RCC 7860 (cell line): ENCODE data around the gene ONECUT2.

Experiments used
- DNase-seq: peaks from one replicate; pipeline ENCODE4 v3.0.0-alpha.2; 2015; ENCODE audit warnings: low spot score
- FAIRE-seq: peaks from 2 replicates; lab custom pipeline; 2012; peaks lifted over from hg19 to GRCh38; lab: Jason Lieb, UNC

Gene ONECUT2

DNA sequence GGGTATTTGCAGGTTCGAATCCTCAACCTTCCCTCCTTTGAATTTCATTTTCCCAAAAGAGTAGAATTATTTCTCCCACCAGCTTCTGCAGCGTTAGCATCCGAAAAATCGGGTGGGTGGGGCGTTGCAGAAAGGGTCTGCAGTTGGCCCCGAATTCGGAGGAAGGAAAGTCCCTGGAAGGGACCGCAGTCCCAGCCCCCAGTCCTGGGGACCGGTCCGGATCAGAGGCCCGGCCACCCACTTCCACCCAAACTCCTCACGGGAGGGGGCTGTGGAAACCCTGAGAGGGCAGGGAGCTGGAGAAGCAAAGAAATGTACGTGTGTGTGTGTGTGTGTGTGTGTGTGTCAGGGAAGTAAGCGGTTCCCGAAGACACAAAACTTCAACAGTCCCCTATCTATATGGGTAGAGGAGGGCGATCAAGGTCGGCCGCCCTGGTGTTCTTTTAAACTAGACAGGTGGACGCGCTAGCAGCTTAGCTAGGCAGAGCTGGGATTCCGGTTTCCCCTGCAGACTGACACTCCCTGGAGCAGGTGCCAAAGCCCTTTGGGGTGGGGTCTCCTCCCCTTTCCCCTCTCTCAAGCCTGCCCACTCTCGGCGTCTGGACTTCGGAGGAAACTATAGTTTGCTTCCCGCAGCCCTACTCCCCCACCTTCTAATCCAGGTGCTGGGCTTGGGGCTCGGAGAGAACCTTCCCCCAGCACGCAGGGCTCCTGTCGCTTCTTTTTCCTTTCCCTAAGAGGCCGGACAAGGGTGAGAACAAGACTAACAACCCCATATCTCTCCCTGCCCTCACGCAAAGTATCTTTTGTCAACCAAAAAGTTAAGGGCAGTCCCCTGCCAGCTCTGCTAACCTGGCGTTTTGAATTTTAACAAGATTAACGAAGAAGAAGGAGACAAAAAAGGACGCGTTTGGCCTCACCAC is 4.8 kb upstream of the ONECUT2 start:
- no peak for FAIRE-seq
- no peak for DNase-seq

DNA sequence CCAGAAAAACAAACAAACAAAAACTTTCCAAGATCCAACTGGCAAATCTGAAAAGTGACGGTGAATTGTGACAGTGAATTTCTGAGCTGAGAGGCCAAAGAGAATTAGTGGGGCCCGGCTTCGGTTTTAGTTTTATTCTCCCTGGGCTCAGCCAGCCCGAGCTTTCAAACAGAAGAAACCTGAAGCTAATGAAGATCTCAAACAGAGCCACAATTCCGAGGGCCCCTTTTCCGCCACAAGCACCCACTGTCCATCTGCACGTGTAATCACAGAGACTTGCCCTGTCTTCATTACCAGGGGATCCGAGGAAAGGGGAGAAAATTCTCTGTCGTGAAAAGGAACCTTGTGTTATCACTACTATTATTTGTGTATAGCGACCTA is 4.2 kb upstream of the ONECUT2 start:
- no peak for FAIRE-seq
- no peak for DNase-seq

DNA sequence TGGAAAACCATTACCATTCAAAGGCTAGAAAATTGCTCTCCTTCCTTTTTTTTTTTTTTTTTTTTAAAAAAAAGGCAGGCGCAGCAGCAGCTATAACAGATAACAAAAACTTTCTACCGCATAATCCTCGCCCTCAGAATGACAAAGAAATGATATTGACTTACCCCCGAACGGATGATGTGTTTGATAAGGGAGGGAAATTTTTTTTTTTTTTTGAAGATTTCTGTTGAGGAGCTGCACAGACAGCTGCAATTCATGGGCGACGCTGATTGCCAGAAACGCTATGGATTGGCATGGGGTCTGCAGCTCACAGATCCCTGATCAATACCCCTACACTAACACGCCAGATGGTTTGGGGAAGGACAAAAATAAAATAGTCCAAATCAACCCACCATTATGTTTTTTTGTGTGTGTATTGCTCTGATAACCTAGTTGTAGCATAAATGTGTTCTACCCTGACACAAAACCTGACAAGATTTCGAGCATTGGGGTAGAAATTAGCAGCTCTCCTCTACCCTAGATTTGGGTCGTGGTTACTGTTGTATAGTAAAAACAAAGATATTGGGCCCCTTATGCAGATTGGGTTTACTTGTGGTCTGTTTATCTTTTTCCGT is 3.6 kb upstream of the ONECUT2 start:
- FAIRE-seq (no peak), DNase-seq (no peak)

DNA sequence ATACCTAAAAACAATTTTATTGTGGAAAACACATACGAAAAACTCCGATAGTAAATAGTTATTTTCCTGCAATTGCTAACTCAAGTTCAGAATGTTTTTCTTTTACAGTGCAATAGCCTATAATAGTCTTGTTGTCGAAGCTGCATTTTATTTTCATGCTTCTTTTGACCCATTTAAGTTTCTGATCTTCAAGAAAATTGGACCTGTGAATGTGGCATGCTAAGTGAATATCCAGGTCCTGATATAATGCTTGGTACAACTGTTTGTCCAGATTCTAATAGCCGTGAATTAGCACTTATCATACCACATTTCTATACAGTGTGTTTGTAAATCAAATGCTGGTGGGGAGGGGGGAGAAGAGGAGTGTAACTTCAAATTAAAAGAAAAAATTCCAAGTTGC is 3.0 kb upstream of the ONECUT2 start:
- FAIRE-seq (no peak), DNase-seq (no peak)

DNA sequence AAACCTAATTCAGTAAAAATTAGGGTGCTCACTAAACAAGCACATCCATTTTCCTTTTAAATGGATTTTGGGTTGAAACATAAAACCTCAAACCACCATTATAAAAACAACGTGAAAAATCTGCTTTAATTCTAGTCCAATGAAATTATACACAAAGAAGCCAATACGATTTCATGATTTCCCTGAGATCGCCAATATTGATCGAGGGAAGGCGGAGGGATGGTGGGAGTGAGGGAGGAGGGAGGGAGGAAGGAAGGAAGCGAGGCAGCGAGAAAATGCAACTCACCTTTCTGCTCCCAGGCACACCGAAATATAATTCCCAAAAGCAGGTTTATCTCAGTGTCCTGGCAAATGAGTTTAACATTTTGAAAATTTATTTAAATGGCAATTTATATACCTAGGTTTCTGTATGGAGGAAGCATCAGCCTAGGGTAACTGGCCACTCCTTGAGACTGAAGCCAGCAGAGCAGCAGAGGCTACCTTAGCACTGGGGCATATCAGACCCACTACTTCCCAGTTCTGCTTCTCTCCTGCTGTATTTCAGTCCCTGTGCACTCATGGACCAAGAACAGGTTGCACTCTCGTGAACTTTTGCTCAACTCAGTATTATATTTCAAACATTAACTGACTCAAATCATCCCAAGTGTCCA is 2.3 kb upstream of the ONECUT2 start:
- DNase-seq (no peak), FAIRE-seq (no peak)

DNA sequence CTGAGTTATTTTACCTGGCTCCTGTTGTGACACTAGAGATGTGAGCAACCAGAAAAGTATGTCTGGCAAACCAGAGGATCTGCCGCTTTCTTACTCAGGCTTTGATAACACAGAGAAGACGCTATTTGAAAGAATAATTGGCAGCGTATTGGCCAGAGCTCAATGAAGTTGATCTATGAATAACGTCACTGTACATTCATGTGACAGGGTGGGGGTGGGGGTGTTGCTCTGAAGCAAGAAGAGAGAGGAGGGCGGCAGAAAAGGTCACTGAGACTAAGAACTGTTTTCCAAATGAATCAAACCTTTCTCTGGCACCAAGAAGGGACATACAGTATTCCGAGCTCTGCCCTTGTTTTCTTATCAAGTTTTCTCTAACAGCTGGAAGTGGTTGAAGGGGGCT is 1.7 kb upstream of the ONECUT2 start:
- no peak for FAIRE-seq

DNA sequence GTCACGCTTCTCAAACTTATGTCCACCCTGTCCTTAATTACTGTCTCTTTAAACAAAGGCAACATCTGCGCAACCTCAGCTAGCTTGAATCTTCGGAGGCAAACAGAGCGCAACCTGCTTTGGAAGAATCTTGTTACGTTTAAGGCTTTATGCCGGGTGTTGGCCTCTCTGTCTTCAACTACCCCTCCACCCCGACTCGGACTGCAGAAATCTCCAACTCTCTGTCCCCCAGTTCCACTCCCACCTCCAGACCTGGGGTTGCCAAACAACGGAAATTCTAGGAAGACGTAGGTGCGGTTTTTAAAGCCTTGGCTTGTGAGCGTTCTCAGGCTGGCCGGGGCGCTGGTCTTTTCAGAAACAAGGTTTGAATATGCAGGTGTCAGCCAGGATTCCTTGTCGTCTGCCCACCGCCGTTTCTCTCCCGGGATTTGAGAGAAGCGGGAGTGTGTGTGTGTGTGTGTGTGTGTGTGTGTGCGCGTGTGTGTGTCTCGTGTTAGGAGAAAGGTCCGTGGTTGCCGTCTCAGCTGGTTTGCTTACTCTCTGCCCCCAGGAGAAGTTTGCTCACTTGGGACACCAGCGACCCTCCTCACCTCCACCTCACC is 1.1 kb upstream of the ONECUT2 start:
- no peak for FAIRE-seq
- DNase-seq: no peak

More for the DNA sequence above, 1.7 kb upstream of the ONECUT2 start:
- DNase-seq: no peak

DNA sequence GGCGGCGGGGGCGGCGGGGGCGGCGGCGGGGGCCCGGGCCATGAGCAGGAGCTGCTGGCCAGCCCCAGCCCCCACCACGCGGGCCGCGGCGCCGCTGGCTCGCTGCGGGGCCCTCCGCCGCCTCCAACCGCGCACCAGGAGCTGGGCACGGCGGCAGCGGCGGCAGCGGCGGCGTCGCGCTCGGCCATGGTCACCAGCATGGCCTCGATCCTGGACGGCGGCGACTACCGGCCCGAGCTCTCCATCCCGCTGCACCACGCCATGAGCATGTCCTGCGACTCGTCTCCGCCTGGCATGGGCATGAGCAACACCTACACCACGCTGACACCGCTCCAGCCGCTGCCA is 644 bp downstream of the ONECUT2 start:
- FAIRE-seq (no peak), DNase-seq (no peak)

DNA sequence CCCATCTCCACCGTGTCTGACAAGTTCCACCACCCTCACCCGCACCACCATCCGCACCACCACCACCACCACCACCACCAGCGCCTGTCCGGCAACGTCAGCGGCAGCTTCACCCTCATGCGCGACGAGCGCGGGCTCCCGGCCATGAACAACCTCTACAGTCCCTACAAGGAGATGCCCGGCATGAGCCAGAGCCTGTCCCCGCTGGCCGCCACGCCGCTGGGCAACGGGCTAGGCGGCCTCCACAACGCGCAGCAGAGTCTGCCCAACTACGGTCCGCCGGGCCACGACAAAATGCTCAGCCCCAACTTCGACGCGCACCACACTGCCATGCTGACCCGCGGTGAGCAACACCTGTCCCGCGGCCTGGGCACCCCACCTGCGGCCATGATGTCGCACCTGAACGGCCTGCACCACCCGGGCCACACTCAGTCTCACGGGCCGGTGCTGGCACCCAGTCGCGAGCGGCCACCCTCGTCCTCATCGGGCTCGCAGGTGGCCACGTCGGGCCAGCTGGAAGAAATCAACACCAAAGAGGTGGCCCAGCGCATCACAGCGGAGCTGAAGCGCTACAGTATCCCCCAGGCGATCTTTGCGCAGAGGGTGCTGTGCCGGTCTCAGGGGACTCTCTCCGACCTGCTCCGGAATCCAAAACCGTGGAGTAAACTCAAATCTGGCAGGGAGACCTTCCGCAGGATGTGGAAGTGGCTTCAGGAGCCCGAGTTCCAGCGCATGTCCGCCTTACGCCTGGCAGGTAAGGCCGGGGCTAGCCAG is 1.2 kb downstream of the ONECUT2 start:
- FAIRE-seq: no peak
- no peak for DNase-seq

DNA sequence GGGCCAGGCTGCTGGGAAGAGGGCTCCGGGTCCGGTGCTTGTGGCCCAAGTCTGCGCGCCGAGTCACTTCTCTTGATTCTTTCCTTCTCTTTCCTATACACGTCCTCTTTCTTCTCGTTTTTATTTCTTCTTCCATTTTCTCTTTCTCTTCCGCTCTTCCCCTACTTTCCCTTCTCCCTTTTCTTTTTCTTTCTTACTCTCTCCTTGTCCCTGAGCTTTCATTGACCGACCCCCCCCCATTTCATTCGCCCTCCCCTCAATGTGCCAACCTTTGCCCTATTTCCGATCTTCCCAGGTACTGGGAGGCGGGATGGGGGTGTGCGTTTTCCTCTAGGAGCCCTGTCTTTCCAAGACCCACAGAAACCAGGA is 1.8 kb downstream of the ONECUT2 start:
- DNase-seq (no peak), FAIRE-seq (no peak)

DNA sequence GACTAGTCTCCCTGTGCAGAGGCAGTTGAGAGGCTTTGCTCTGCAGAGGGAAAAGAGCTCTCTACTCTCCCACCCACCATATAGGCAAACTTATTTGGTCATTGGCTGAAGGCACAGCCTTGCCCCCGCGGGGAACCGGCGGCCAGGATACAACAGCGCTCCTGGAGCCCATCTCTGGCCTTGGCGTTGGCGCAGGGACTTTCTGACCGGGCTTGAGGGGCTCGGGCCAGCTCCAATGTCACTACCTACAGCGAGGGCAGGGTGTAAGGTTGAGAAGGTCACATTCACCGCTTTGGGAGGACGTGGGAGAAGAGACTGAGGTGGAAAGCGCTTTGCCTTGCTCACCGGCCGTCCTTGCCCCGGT is 2.2 kb downstream of the ONECUT2 start:
- DNase-seq (no peak), FAIRE-seq (no peak)

DNA sequence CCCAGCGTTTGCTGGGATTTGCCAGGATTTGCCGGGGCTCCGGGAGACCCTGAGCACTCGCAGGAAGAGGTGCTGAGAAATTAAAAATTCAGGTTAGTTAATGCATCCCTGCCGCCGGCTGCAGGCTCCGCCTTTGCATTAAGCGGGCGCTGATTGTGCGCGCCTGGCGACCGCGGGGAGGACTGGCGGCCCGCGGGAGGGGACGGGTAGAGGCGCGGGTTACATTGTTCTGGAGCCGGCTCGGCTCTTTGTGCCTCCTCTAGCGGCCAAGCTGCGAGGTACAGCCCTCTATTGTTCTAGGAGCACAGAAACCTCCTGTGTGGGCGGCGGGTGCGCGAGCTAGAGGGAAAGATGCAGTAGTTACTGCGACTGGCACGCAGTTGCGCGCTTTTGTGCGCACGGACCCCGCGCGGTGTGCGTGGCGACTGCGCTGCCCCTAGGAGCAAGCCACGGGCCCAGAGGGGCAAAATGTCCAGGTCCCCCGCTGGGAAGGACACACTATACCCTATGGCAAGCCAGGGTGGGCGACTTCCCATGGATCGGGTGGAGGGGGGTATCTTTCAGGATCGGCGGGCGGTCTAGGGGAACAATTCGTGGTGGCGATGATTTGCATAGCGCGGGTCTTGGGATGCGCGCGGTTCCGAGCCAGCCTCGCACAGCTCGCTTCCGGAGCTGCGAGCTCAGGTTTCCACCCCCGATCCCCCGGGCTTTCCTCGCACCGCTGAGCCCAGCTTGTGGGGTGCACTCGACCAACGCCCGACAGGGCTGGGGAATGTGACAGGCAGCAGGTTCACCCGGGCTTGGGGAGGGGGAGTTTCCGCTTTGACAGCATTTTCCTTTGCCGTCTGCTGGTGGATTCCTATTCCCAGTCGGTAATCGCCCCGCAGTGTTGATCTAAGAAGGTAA is 2.8 kb downstream of the ONECUT2 start:
- FAIRE-seq (no peak), DNase-seq (peak; percentile 20)

DNA sequence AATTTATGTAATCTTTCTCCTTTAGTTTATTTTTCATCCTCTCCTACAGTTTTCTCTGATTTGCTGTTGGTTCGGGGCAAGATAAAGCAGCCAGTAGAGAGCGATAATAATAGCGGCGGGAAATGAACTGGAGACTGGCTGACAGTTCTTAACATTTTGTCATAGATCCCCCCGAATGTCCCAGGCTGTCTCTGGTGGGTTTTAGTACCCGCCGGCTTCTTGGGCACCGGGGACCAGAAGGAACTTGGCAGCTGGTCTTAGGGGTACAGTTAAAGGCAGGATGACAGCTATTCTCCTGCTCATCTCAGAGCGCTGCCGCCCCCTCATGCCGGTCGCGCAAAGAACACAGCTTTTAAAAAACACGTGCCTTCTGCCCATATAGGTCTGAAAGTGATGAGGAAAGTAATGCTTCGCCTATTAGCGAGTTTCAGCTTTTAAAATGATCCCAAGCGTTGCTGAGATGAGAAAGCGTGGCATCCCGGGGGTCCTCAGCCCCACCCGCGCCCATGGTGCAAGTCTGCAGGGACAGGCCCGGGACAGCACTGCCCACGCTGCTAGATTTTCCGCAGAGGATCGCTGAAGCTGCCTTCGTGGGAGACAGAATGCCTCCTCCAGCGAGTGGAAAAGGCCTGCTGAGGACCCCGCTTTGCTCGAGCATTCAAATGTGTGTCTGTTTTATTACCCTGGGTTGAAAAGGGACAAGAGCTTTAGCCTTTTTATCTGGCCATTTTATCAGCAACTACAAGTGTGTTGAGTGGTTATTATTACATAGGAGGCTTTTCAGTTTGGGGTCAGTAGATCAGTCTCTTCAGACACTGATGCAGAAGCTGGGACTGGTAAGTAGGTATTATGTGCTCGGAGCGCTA is 3.8 kb downstream of the ONECUT2 start:
- FAIRE-seq: no peak

DNA sequence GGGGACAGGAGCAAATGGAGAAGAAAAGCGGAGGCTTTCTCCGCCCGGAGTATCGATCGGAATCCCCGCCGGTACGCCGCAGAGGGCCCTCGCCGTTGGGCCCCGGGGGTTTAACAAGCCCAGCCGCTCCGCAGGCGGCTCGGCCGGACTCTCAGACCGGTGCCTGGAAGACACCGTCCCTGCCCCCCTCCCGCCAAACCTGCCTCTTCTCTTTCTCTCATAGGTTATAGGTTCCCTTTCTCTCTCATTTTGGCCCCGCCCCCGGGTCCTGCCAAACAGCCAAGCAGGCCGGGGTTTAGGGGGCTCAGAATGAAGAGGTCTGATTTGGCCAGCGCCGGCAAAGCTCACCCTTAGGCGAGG is 4.4 kb downstream of the ONECUT2 start:
- DNase-seq: no peak
- no peak for FAIRE-seq

More for the DNA sequence above, 3.8 kb downstream of the ONECUT2 start:
- DNase-seq: no peak

DNA sequence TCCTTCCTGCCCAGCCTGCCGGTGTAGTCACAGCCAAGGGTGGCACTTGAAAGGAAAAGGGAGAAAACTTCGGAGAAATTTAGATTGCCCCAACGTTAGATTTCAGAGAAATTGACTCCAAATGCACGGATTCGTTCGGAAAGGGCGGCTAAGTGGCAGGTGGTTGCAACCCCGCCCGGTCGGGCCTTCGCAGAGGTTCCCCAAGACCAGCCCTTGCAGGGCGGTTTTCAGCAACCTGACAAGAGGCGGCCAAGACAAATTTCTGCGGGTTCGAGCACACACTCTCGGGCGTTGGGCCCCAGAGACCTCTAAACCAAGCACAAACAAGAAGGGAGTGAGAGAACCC is 4.8 kb downstream of the ONECUT2 start:
- FAIRE-seq: no peak

DNA sequence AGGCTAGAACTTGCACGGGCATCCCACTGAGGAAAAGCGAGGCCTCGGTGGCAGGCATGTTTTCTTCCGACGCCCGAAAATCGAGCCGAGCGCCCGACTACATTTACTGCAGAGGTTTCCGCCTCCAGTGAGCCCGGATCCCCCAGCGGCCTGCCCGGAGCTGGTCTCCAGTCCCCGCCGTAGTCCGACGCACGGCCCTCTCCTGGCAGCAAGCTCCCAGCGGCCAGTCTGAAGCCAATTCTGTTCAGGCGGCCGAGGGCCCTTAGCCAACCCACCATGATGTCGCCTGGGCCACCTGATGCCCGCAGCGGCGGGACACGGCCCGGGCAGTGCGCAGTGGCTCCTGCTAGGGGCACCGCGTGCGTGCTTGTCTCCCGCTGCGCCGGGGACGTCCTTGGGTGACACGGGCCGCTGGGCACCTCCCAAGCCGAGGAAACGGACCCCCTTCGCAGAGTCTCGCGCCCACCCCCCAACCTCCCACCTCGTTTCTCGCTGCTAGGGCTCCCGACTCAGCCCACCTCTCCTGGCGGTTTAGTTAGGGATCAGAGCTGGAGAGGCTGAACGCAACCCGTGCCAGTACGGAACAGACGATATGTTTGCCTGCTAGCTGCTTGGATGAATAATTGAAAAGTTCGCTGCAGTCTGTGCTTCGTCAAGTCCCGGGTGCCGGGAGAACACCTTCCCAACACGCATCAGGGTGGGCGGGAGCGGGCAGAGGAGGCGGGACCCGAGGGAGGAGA is 5.3 kb downstream of the ONECUT2 start:
- FAIRE-seq (no peak), DNase-seq (no peak)

More for the DNA sequence above, 4.8 kb downstream of the ONECUT2 start:
- DNase-seq: no peak

DNA sequence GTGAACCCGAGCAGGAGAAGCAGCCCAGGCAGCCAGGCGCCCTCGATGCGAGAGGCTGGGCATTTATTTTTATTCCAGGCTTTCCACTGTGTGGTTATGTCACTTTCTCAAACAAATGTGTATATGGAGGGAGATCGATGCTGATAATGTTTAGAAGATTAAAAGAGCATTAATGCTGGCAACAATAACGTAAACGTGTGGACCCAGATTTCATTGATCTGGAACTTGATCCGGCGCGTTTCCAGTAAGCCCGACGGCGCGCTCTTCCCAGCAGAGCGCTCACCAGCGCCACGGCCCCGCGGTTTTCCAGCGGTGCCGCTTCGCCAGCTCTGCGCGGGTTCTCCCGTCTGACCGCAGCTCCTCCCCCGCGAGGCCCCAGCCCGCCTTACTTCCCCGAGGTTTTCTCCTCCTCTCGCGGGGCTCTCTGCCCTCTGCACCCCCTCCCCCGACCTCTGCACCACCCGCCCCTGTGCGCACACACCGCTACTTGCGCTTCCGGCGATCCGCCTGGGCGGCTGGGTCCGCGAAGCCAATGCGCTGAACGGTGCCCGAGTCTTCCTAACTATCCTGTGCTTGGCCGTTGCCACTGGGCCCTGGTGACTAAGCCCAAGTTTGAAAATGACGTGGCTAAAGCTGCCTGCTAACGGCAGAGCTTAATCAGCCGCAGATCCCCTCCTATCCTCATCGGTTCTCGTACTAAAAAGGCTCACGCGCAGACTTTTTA is 6.1 kb downstream of the ONECUT2 start:
- FAIRE-seq: no peak

DNA sequence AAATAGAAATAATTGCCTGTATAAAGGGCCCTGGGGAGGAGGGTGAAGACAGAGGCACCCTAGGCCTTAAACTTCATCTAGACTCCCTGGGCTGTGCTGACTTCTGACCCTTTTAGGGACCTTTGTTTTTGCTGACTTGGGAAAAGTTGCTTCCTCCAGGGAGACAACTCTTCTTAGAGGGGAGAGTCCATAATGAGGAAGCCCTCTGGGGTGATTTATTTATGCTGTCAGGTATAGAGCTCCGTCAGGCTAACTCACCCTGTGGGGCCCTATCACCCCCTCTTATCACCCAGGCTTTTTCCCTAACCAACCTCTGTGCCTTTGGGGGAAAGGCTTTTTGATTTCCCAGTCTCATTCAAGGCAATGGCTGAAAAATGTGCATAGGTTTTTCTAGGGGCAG is 8.1 kb downstream of the ONECUT2 start:
- no peak for FAIRE-seq
- DNase-seq: no peak

More for the DNA sequence above, 6.1 kb downstream of the ONECUT2 start:
- no peak for DNase-seq
